Hepatocyte (in vitro differentiated cells): ENCODE results near the gene CYP3A4.

Source experiments
- CTCF ChIP-seq: fragments of 200-600 bp; sonication (generic); IDR thresholded peaks from 2 replicates; pipeline ENCODE4 v1.5.1; 2016; ENCODE audit warnings: antibody characterized with exemption, mild to moderate bottlenecking; ENCODE audit not compliant: poor library complexity
- EZH2 ChIP-seq: fragments of 200-600 bp; sonication (generic); IDR thresholded peaks from 2 replicates; pipeline ENCODE4 v1.6.1; 2016; ENCODE audit warnings: antibody characterized with exemption, mild to moderate bottlenecking, borderline replicate concordance
- EZH2phosphoT487 ChIP-seq: fragments of 200-600 bp; sonication (generic); IDR thresholded peaks from one replicate; pipeline ENCODE4 v1.6.1; 2018; ENCODE audit warnings: antibody characterized with exemption, mild to moderate bottlenecking, low read depth, moderate library complexity; ENCODE audit not compliant: unreplicated experiment, severe bottlenecking

GRCh38 chr7:99719996-99720769 lies 63.8 kb downstream of the CYP3A4 start:
- TF ChIP-seq CTCF, result no peak
- TF ChIP-seq EZH2, result no peak
- TF ChIP-seq EZH2phosphoT487, result no peak
